PC-9 (cell line): ENCODE results near the gene CD81. TPM values are rescaled to one million over a fixed set of nuclear protein-coding genes. Genes with fewer than 3 reads are reported as not detected.

ENCODE experiments used
- BruUV-seq: library from RNA; stranded (reverse); fragments of 400-500 nt; replicated peaks from 2 replicates; lab custom pipeline; 2021; lab: Mats Ljungman, UMichigan
- CTCF ChIA-PET: fragments of 300-600 bp; sonication (Branson Sonifier 250); formaldehyde crosslinking; loops from one replicate; lab custom pipeline; 2022; ENCODE audit warnings: antibody characterized with exemption; lab: Charles Lee
- POLR2A ChIA-PET: fragments of 300-600 bp; sonication (Branson Sonifier 250); formaldehyde crosslinking; loops from one replicate; lab custom pipeline; 2022; ENCODE audit warnings: antibody characterized with exemption; ENCODE audit not compliant: unreplicated experiment; lab: Charles Lee
- DNase-seq, 2 experiments: peaks; one replicate each; pipeline versions ENCODE4 v3.0.0 to v3.0.0-alpha.2; 2015 to 2022; ENCODE audit warnings: mixed read lengths in 1 of 2
- H2AFZ ChIP-seq: fragments of 200-600 bp; sonication (generic); 2 replicates; pipeline ENCODE4 v1.8.1; 2017; ENCODE audit warnings: antibody characterized with exemption
- H3F3A ChIP-seq: fragments of 200-600 bp; sonication (generic); 2 replicates; pipeline ENCODE4 v1.8.1; 2017; ENCODE audit warnings: antibody characterized with exemption, mild to moderate bottlenecking, low read depth; ENCODE audit not compliant: insufficient read depth
- H3K27ac ChIP-seq: fragments of 200-600 bp; sonication (generic); 2 replicates; pipeline ENCODE4 v1.6.1; 2016; ENCODE audit warnings: mixed run types
- H3K27me3 ChIP-seq: fragments of 200-600 bp; sonication (generic); 2 replicates; pipeline ENCODE4 v1.6.1; 2016; ENCODE audit warnings: low read depth, mixed run types; ENCODE audit not compliant: insufficient read depth
- H3K36me3 ChIP-seq: fragments of 200-600 bp; sonication (generic); 2 replicates; pipeline ENCODE4 v1.6.1; 2016; ENCODE audit warnings: low read depth, mixed run types
- H3K4me1 ChIP-seq: fragments of 200-600 bp; sonication (generic); replicated peaks from 2 replicates; pipeline ENCODE4 v1.6.1; 2016; ENCODE audit warnings: mixed run types; ENCODE audit not compliant: insufficient read depth
- H3K4me2 ChIP-seq: fragments of 200-600 bp; sonication (generic); 2 replicates; pipeline ENCODE4 v1.6.1; 2017; ENCODE audit warnings: mixed run types
- H3K4me3 ChIP-seq: fragments of 200-600 bp; sonication (generic); 2 replicates; pipeline ENCODE4 v1.6.1; 2016; ENCODE audit warnings: mixed run types
- H3K79me2 ChIP-seq: fragments of 200-600 bp; sonication (generic); 2 replicates; pipeline ENCODE4 v1.6.1; 2017; ENCODE audit warnings: low read depth, mixed run types
- H3K9me2 ChIP-seq: fragments of 200-600 bp; sonication (generic); 2 replicates; pipeline ENCODE4 v1.8.1; 2017; ENCODE audit warnings: mild to moderate bottlenecking; ENCODE audit not compliant: insufficient read depth
- H3K9me3 ChIP-seq: fragments of 200-600 bp; sonication (generic); 2 replicates; pipeline ENCODE4 v1.8.1; 2016; ENCODE audit warnings: low read depth; ENCODE audit not compliant: insufficient read depth
- H4K20me1 ChIP-seq: fragments of 200-600 bp; sonication (generic); 2 replicates; pipeline ENCODE4 v1.8.1; 2017; ENCODE audit not compliant: insufficient read depth
- EZH2 ChIP-seq: fragments of 200-600 bp; sonication (generic); IDR thresholded peaks from 2 replicates; pipeline ENCODE4 v1.8.0; 2017; ENCODE audit warnings: antibody characterized with exemption, low read depth
- intact Hi-C: fragments of 100-400 bp; cut with micrococcal nuclease; formaldehyde crosslinking; loops from one replicate; pipeline ENCODE4 v1.10.0; 2022; ENCODE audit not compliant: unreplicated experiment
- total RNA-seq: library from RNA; stranded (reverse); gene quantifications from 2 replicates; pipeline ENCODE4 v1.2.3, GENCODE V29; 2021
- TF ChIP-seq, protein P1 (sequence below): fragments of 200-600 bp; sonication (generic); conservative IDR thresholded peaks from 2 replicates; pipeline ENCODE4 v1.6.1; 2017; ENCODE audit warnings: mixed run types, antibody characterized with exemption, mild to moderate bottlenecking, moderate library complexity

Gene CD81
- total RNA-seq, 1 experiment from 2014 or later: 180 TPM

DNA sequence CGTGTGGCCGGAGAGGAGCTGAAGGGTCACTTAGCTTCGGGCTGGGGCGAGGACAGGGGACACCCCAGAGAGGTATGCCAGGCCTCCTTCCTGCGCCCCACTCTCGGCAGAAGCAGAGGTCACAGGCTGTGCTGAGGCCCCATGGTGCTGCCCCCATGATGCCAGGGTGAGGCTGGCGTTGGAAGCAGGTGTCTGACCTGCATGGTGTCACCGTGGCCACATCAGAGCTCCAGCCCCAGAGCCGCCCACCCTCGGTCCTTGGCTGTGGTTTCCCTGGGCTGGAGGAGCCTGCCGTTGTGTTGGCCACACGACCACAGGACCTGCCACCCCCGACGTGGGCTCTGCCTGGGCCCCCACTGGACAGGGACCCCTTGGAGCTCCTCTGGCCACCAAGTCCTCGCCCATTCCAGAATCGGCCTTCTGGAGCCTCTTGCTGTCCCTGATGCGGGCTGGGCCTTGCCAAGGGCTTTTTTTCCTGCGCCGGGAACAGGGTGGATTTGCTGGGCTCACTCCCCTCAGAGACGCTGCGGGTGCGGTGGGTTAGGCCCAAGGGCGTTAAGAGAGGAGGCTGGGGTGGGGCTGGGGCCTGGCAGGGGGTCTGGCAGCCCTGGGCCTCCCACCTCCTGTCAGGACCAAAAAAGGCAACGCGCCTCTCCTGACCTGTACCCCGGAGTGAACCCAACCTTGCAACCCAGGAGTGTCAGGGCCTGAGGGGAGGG lies 15.3 kb downstream of the CD81 start:
- H3K4me3 ChIP-seq: no peak overlapping the region
- peaks cover 10% of the 10 kb centered on the region; the same call in 1 of the 2 replicates for H3K79me2 ChIP-seq
- H4K20me1 ChIP-seq: peaks cover 16% of the 10 kb centered on the region
- BruUV-seq: no TSS peak
- TF ChIP-seq, protein P1, sequence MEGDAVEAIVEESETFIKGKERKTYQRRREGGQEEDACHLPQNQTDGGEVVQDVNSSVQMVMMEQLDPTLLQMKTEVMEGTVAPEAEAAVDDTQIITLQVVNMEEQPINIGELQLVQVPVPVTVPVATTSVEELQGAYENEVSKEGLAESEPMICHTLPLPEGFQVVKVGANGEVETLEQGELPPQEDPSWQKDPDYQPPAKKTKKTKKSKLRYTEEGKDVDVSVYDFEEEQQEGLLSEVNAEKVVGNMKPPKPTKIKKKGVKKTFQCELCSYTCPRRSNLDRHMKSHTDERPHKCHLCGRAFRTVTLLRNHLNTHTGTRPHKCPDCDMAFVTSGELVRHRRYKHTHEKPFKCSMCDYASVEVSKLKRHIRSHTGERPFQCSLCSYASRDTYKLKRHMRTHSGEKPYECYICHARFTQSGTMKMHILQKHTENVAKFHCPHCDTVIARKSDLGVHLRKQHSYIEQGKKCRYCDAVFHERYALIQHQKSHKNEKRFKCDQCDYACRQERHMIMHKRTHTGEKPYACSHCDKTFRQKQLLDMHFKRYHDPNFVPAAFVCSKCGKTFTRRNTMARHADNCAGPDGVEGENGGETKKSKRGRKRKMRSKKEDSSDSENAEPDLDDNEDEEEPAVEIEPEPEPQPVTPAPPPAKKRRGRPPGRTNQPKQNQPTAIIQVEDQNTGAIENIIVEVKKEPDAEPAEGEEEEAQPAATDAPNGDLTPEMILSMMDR: no peak; the same call in 1 of the 2 replicates
- TF ChIP-seq EZH2: no peak
- H3K9me3 ChIP-seq: no peaks in the 10 kb centered on the region
- H2AFZ ChIP-seq: no peak overlapping the region
- no peak overlapping the region for H3K27ac ChIP-seq
- intact Hi-C loops: no loop called here
- ChIA-PET CTCF (no interaction called here), POLR2A (no interaction called here)
- no peaks in the 10 kb centered on the region for H3K27me3 ChIP-seq
- no peak for DNase-seq
- H3K36me3 ChIP-seq: no peaks in the 10 kb centered on the region
- H3F3A ChIP-seq: no peaks in the 10 kb centered on the region
- H3K4me1 ChIP-seq: 0 out of 2 replicates have a peak, but pooled peaks cover 7% of the 10 kb centered on the region
- H3K9me2 ChIP-seq: no peaks in the 10 kb centered on the region
- H3K4me2 ChIP-seq: no peak overlapping the region

DNA sequence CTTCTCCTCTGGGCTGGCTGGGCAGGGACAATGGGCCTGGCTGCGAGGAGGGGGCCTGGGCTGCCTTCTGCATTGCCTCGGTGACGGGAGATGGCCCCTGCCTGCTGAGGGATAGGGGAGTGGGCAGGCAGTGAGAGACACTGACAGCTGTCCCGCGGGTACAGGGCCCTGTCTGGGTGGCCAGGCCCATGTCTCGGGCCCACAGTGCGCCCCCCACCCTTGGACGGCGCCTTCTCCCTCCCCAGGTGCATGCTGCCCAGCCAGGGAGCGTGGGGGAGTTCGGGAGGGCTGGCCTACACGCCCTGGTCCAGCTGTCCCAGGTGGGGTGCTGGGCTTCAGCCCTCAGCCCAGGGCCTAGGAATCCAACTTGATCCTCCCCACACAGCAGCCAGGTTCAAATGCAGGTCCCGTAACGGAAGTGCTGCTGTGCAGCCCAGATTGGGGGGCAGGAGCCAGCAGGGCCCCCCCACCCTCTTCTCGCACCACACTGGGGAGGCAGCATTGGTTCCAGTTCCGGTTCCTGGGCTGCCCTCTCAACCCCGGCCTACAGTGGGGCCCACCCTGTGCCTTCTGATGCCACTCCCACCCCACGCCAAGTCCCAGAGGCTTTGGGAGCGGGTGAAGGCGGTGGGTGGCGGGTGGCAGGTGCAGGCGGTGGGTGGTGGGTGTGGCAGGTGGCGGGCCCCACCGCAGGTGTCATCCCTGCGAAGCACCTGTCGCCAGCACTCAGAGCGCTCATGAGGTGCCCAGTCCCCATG lies 16.2 kb downstream of the CD81 start:
- intact Hi-C loops: no loop called here
- H3K9me2 ChIP-seq: no peaks in the 10 kb centered on the region
- H3F3A ChIP-seq: no peaks in the 10 kb centered on the region
- H3K4me3 ChIP-seq: no peak overlapping the region
- peaks cover 12% of the 10 kb centered on the region for H4K20me1 ChIP-seq
- POLR2A ChIA-PET: no interaction called here
- H3K79me2 ChIP-seq: peaks cover 4% of the 10 kb centered on the region; the same call in 1 of the 2 replicates
- CTCF ChIA-PET: no interaction called here
- H3K27ac ChIP-seq: no peak overlapping the region
- H3K27me3 ChIP-seq: no peaks in the 10 kb centered on the region
- BruUV-seq: no TSS peak
- H3K36me3 ChIP-seq: no peaks in the 10 kb centered on the region
- DNase-seq: no peak
- TF ChIP-seq, protein P1: no peak
- TF ChIP-seq EZH2: no peak
- no peak overlapping the region for H3K4me2 ChIP-seq
- H3K9me3 ChIP-seq: no peaks in the 10 kb centered on the region
- H3K4me1 ChIP-seq: 0 out of 2 replicates have a peak, but pooled peaks cover 7% of the 10 kb centered on the region
- no peak overlapping the region for H2AFZ ChIP-seq

DNA sequence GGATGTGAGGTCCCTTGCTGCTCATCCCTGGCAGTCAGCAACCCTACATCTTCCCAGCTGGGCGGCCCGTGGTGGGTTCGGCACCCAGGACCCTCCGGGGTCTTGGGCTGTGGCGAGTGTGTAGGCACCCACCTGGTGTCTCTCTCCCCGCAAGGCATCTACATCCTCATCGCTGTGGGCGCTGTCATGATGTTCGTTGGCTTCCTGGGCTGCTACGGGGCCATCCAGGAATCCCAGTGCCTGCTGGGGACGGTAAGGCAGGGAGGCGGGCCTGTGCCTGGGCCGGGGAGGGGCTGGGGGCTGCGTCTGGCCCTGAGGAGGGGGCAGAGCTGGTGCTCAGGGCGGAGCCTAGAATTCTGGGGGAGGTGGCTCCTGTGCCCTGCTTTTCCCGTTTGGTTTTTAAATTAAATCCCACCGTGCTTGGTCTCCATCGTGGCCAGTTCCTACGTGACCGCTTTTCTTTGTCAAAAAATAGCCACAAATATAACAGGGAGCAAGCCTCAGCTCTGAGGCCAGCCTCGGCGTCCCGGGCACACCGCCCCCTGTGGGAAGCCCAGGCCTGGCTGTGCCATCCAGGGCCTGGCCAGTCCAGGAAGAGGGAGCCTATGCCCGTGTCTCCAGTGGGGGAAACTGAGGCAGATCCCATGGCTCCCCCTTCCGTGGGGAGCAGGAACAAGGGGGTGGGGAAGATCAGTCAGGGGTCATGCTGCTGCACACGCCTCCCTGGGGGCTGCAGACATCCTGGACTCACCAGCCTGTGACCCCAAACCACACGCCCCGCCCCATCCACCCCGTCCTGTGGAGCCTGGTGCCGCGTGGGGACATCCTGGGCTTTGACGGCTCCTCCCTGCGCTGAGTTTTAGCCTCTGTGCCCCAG lies 17.1 kb downstream of the CD81 start:
- Histone ChIP-seq H3F3A (peaks cover 3% of the 10 kb centered on the region; the same call in 1 of the 2 replicates), H3K27me3 (no peaks in the 10 kb centered on the region), H3K4me2 (no peak overlapping the region), H3K79me2 (no peaks in the 10 kb centered on the region), H3K4me1 (0 out of 2 replicates have a peak, but pooled peaks cover 7% of the 10 kb centered on the region), H2AFZ (no peak overlapping the region), H3K36me3 (no peaks in the 10 kb centered on the region), H3K4me3 (no peak overlapping the region), H4K20me1 (peaks cover 10% of the 10 kb centered on the region), H3K9me3 (no peaks in the 10 kb centered on the region), H3K27ac (no peak overlapping the region), H3K9me2 (no peaks in the 10 kb centered on the region)
- POLR2A ChIA-PET: no interaction called here
- DNase-seq: no peak
- CTCF ChIA-PET: no interaction called here
- no TSS peak for BruUV-seq
- intact Hi-C loops: no loop called here
- TF ChIP-seq, protein P1: no peak
- TF ChIP-seq EZH2: no peak
